Loucy (cell line): ENCODE measurements around the gene SRC.

Source experiments
- CTCF ChIP-seq: fragments of 200-600 bp; sonication (generic); conservative IDR thresholded peaks from 2 replicates; pipeline ENCODE4 v1.5.1; 2014; ENCODE audit warnings: mild to moderate bottlenecking, antibody characterized with exemption, low read length
- EZH2phosphoT487 ChIP-seq: fragments of 200-600 bp; IDR thresholded peaks from 2 replicates; pipeline ENCODE4 v1.6.1; 2018; ENCODE audit warnings: antibody characterized with exemption, mild to moderate bottlenecking, moderate library complexity, borderline replicate concordance

GRCh38 chr20:37378785-37379598 lies 33.1 kb downstream of the SRC start:
- TF ChIP-seq CTCF, result no peak
- no peak for TF ChIP-seq EZH2phosphoT487
